Adrenal gland (tissue), 12 donors: ENCODE measurements around the gene CDHR2. TPM values are rescaled to one million over a fixed set of nuclear protein-coding genes. Genes with fewer than 3 reads are reported as not detected.

ENCODE experiments used
- DNase-seq, 7 donors: peaks; one replicate each; pipeline ENCODE4 v3.0.0-alpha.2; 2019 to 2020
- H3K27ac ChIP-seq, 5 donors: fragments of 200-600 bp; sonication (generic) in 4 of 5; 1 replicate in 3 of 5; 2 replicates in 2 of 5; pipeline versions ENCODE4 v1.5.1 to v1.8.0; 2016 to 2020; ENCODE audit warnings: mild to moderate bottlenecking in 1 of 5
- H3K27me3 ChIP-seq: fragments of 200-600 bp; 2 replicates; pipeline ENCODE4 v1.8.0; 2021
- H3K36me3 ChIP-seq, 2 donors: fragments of 200-600 bp; replicated peaks in 1 of 2; 1 replicate in 1 of 2; 2 replicates in 1 of 2; pipeline versions ENCODE4 v1.5.1 to v1.8.0; 2018 to 2022
- H3K4me1 ChIP-seq, 2 donors: fragments of 200-600 bp; replicated peaks in 1 of 2; 1 replicate in 1 of 2; 2 replicates in 1 of 2; pipeline versions ENCODE4 v1.5.1 to v1.8.0; 2018 to 2021
- H3K4me3 ChIP-seq, 4 donors: fragments of 200-600 bp; sonication (generic) in 3 of 4; one replicate each; pipeline ENCODE4 v1.5.1; 2016 to 2018
- H3K9me3 ChIP-seq, 3 donors: fragments of 200-600 bp; sonication (generic) in 1 of 3; replicated peaks in 1 of 3; 1 replicate in 2 of 3; 2 replicates in 1 of 3; pipeline versions ENCODE4 v1.5.1 to v1.8.0; 2016 to 2021
- POLR2A ChIP-seq, 2 donors: fragments of 450-650 bp; IDR thresholded peaks; one replicate each; pipeline ENCODE4 v1.6.1; 2017; ENCODE audit warnings: antibody characterized with exemption in 2 of 2, mild to moderate bottlenecking in 2 of 2, moderate library complexity in 1 of 2
- WGBS, 4 donors: extraction: QIAGEN DNeasy Blood & Tissue Kit in 2 of 4; methylation state at CpG; one replicate each; pipeline versions ENCODE4 v1.1.5 to v1.1.7; 2013 to 2017; 5-methylcytosine and 5-hydroxymethylcytosine counted together
- intact Hi-C, 2 donors: fragments of 100-400 bp; cut with DNase I; formaldehyde crosslinking; loops; one replicate each; pipeline versions ENCODE4 v1.14.1 to v1.15.0; 2022 to 2023
- polyA plus RNA-seq, 3 donors: library from polyadenylated mRNA; stranded (reverse); fragments of 200-250 nt in 2 of 3; fragments of 350-450 nt in 1 of 3; fragmentation: Illumina TruSeq in 1 of 3; extraction: RNeasy Lipid Tissue Mini Kit (QIAGEN cat#74804) in 1 of 3; gene quantifications; one replicate each; pipeline ENCODE4 v1.2.3, GENCODE V29; 2013 to 2014
- total RNA-seq, 9 donors: library from RNA; depleted of rRNA in 4 of 9; stranded (reverse); fragments of >200 nt in 4 of 9; fragments of 120-200 nt in 1 of 9; fragmentation: NEBNext Ultra II Directional in 1 of 9; extraction: Animal tissue kit (Norgen Biotek cat#: 25700) in 1 of 9; gene quantifications; one replicate each; pipeline versions ENCODE4 v1.1.0 to v1.2.4, GENCODE V29; 2013 to 2023
- TF ChIP-seq, protein P1 (sequence below), 6 experiments: fragments of 450-650 bp in 4 of 6; fragments of 200-600 bp in 2 of 6; sonication (generic) in 1 of 6; IDR thresholded peaks; 1 replicate in 5 of 6; 2 replicates in 1 of 6; pipeline versions ENCODE4 v1.5.1 to v1.8.0; 2016 to 2021; ENCODE audit warnings: antibody characterized with exemption in 6 of 6, mild to moderate bottlenecking in 2 of 6, moderate library complexity in 1 of 6
- donor health status: healthy with polysubstance abuse.
- donor health status: Bipolar disorder and iron deficiency.
- donor health status: DM: yes; HTN: yes; CAD: no.
- donor health status: DM: no; HTN: no; CAD: no.
- donor health status: DM: no; HTN: no; CAD: no.
- donor health status: DM: yes; HTN: yes; CAD: no.

CDHR2 gene
- total and polyA plus RNA-seq, 12 donors = under 0.01 to 0.55 (median 0.15) TPM; not detected in 2

DNA sequence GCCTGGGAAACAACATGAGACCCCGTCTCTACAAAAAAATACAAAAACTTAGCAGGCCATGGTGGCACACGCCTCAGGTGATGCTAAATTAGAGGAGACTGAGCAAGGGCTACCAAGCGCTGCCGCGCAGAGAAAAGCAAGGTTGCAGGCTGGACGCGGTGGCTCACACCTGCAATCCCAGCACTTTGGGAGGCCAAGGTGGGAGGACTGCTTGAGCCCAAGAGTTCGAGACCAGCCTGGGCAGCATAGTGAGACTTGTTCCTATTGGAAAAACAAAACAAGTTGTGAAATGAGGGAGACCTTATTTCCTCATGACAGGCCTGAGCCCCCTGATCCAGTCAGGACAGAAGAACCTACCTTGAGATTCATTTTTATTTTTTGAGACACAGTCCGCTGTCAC is 23.5 kb upstream of the CDHR2 start:
- intact Hi-C loops = no loop called here
- 94 to 98% (median 96%) methylated on average over 9 of the region's 9 CpGs for WGBS, 4 donors
- Histone ChIP-seq H3K27me3 (no peaks in the 10 kb centered on the region), H3K4me3 (no peak overlapping the region), H3K27ac (no peak overlapping the region), H3K4me1 (no peaks in the 10 kb centered on the region), H3K36me3 (peaks cover 0 to 34% of the 10 kb centered on the region in 2 donors), H3K9me3 (no peaks in the 10 kb centered on the region)
- TF ChIP-seq, protein P1, sequence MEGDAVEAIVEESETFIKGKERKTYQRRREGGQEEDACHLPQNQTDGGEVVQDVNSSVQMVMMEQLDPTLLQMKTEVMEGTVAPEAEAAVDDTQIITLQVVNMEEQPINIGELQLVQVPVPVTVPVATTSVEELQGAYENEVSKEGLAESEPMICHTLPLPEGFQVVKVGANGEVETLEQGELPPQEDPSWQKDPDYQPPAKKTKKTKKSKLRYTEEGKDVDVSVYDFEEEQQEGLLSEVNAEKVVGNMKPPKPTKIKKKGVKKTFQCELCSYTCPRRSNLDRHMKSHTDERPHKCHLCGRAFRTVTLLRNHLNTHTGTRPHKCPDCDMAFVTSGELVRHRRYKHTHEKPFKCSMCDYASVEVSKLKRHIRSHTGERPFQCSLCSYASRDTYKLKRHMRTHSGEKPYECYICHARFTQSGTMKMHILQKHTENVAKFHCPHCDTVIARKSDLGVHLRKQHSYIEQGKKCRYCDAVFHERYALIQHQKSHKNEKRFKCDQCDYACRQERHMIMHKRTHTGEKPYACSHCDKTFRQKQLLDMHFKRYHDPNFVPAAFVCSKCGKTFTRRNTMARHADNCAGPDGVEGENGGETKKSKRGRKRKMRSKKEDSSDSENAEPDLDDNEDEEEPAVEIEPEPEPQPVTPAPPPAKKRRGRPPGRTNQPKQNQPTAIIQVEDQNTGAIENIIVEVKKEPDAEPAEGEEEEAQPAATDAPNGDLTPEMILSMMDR (IDR thresholded peaks at IDR 0.05) = no peak
- TF ChIP-seq POLR2A (IDR thresholded peaks at IDR 0.05) = no peak
- DNase-seq = no peak

DNA sequence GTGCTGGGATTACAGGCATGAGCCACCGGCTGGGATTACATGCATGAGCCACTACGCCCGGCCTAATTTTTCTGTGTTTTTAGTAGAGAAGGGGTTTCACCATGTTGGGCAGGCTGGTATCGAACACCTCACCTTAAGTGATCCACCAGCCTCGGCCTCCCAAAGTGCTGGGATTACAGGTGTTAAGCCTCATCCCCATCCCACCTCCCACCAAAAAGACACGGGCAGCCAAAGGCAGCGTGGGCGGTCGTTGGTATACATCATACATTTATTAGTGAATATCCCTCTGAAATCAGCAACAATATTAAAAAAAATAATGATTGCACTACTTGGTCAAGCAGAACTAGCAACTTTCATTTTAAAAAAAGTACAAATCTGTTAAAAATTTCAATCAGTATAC is 22.7 kb upstream of the CDHR2 start:
- Histone ChIP-seq H3K4me1 (peaks cover 0 to 4% of the 10 kb centered on the region in 2 donors), H3K4me3 (no peak overlapping the region), H3K27me3 (no peaks in the 10 kb centered on the region), H3K9me3 (no peaks in the 10 kb centered on the region), H3K36me3 (peaks cover 0 to 42% of the 10 kb centered on the region in 2 donors), H3K27ac (no peak overlapping the region)
- intact Hi-C loops = no loop called here
- TF ChIP-seq, protein P1 (IDR thresholded peaks at IDR 0.05) = no peak
- TF ChIP-seq POLR2A (IDR thresholded peaks at IDR 0.05) = no peak
- DNase-seq = no peak
- 93 to 96% (median 95%) methylated on average over 8 to 9 of the region's 9 CpGs for WGBS, 4 donors

DNA sequence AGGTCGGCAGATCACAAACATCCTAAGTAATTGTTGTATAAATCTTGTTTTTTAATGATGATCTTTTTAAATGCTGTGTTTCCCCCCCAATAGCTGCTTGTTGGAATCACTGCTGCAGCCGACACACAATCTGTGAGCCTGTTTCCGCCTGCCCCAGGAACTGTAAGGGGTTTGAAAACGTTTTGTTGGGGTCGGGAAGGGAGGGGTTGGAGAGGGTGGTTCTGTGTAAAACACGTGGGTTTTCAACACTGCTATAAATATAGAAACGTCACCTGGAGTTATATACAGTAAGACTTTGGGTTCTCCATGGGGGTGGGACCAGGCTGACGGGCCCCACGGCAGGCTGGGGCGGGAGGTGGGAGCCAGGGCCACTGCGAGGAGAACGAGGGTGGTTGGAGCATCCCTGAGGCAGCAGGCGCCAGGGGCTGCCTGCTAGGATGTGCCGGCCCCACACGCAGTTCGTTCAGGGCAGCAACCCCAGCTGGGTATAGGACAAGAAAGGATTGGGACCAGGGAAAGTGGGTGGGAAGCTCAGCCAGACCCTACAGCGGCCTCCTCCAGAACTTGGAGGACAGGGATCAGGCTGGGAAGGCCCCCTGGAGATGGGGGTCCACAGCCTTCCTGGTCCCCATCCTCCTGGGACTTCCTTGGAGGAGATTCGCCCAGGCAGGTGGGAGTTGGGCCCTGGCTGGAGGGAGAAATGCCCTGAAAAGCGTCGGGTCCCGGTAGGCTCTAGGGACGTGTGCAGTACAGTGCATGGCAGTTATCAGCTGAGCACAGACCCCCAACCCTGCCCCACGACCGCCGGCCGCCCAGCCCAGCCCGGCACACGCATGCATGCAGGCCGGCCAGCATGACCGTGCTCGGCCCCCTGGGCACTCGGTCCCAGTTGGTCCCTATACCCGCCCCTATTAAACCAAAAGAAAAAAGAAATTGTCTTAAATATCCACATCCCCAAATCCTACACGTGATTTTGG is 21.6 kb upstream of the CDHR2 start:
- Histone ChIP-seq H3K27me3 (no peaks in the 10 kb centered on the region), H3K9me3 (no peaks in the 10 kb centered on the region), H3K36me3 (peaks cover 0 to 48% of the 10 kb centered on the region in 2 donors), H3K27ac (no peak overlapping the region), H3K4me1 (peaks cover 0 to 4% of the 10 kb centered on the region in 2 donors), H3K4me3 (no peak overlapping the region)
- DNase-seq = no peak
- WGBS, 4 donors = 83 to 88% (median 86%) methylated on average over 27 to 34 of the region's 34 CpGs
- intact Hi-C loops = no loop called here
- TF ChIP-seq POLR2A (IDR thresholded peaks at IDR 0.05) = no peak
- TF ChIP-seq, protein P1 (IDR thresholded peaks at IDR 0.05) = no peak

DNA sequence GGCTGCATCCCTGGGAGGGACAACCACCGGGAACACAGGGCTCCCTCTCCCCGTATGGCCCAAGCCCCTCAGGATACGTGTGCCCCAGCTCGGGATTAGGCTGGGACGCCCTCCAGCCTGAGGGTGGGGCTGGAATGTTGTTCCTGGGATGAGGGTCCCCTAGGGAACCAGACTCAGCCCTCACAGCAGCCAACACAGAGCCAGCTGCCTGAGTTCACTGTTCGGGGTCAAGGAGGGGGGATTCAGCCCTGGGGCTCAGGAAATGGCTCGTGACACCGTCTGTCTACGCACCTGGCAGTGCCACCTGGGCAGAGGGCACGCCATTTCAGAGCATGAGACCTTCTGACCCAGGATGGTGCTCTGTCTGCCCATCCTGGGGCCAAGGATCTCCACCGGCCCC is 20.8 kb upstream of the CDHR2 start:
- peaks cover 0 to 48% of the 10 kb centered on the region in 2 donors for H3K36me3 ChIP-seq
- DNase-seq = no peak
- H3K27me3 ChIP-seq = no peaks in the 10 kb centered on the region
- H3K27ac ChIP-seq = no peak overlapping the region
- H3K4me1 ChIP-seq = peaks cover 3 to 10% of the 10 kb centered on the region in 2 donors
- intact Hi-C loops = no loop called here
- no peak for TF ChIP-seq POLR2A (IDR thresholded peaks at IDR 0.05)
- TF ChIP-seq, protein P1 (IDR thresholded peaks at IDR 0.05) = no peak
- no peak overlapping the region for H3K4me3 ChIP-seq
- 83 to 92% (median 87%) methylated on average over 2 to 11 of the region's 11 CpGs for WGBS, 4 donors
- no peaks in the 10 kb centered on the region for H3K9me3 ChIP-seq
